GM10248 (cell line): Measurements from ENCODE around the gene PAF1.

ENCODE experiments used
- CTCF ChIA-PET: fragments of 300-600 bp; sonication (Branson Sonifier 250); formaldehyde crosslinking; extraction: SDS; loops from one replicate; lab custom pipeline; 2021; ENCODE audit warnings: antibody characterized with exemption; lab: Yijun Ruan, JAX
- POLR2A ChIA-PET: fragments of 350-650 bp; sonication (Branson Sonifier 250); formaldehyde crosslinking; extraction: SDS; loops from one replicate; lab custom pipeline; 2020; ENCODE audit warnings: antibody characterized with exemption; lab: Yijun Ruan, JAX
- DNase-seq: peaks from one replicate; pipeline ENCODE4 v3.0.0; 2012; ENCODE audit errors: extremely low spot score
- TF ChIP-seq, protein P1 (sequence below): IDR thresholded peaks from 2 replicates; pipeline ENCODE4 v1.5.1; 2012; ENCODE audit warnings: mild to moderate bottlenecking, low read depth; ENCODE audit errors: extremely low read depth, missing control alignments, control extremely low read depth

The PAF1 gene

DNA sequence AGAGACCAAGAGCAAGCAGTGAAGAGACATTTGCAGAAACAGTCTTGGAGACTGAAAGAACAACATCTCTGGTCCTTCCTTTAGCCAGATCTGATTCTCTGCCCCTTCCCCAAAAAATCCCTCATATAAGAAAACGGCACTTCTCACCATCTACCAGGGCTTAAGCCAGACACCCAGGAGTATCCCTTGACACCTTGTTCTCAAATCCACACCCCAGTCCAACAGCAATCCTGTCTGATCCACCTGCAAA, 19.9 kb upstream of the PAF1 start:
- TF ChIP-seq, protein P1, sequence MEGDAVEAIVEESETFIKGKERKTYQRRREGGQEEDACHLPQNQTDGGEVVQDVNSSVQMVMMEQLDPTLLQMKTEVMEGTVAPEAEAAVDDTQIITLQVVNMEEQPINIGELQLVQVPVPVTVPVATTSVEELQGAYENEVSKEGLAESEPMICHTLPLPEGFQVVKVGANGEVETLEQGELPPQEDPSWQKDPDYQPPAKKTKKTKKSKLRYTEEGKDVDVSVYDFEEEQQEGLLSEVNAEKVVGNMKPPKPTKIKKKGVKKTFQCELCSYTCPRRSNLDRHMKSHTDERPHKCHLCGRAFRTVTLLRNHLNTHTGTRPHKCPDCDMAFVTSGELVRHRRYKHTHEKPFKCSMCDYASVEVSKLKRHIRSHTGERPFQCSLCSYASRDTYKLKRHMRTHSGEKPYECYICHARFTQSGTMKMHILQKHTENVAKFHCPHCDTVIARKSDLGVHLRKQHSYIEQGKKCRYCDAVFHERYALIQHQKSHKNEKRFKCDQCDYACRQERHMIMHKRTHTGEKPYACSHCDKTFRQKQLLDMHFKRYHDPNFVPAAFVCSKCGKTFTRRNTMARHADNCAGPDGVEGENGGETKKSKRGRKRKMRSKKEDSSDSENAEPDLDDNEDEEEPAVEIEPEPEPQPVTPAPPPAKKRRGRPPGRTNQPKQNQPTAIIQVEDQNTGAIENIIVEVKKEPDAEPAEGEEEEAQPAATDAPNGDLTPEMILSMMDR, result no peak
- ChIA-PET POLR2A (interaction anchor here (1.4 to 2.3 kb wide), 2 partner anchors 9 to 13 kb away, joined by 17 to 23 read pairs; no protein-coding TSS in a partner anchor), CTCF (interaction anchor here (1.0 to 2.3 kb wide), 7 partner anchors 10 to 123 kb away, joined by 3 to 103 read pairs (median 9); partner anchors contain the start of genes MED29 and PAF1)
- no peak for DNase-seq

DNA sequence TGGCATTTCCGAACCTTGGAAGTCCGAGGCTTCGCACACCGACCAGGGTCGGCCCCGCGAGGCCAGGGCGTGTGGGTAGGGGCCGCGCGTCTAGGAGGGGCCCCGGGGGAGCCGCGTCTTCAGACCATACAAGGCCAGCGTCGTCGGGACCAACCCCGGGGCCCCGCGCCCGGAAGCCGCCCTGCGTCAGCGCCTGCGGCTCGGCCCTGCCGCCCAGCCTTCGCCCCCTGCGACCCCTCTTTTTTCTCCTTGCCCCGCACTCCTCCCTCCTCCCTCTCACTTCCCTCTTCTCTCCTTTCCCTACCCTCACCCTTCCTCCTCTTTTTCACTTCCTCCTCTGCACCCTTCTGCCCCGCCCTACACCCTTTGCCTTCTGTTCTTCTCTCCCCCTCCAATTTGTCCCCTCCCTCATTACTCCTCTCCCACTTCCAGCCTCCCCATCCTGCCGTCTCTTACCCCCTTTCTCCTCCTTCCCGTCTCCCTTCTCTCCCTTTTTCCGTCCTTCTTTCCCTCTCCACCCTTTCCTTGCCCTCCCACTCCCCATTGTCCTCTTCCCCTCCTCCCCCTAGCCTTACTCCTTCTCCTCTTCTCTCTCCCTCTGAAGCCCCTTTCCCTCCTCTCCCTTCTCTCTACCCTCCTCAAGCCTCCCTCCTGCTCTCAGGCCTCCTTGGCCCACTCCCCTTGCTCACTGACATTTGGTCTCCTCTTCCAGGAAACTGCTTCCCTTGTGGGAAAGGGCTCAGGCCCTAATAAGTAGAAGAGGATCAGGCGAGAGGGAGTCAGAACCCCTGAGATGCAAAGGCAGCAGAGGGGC, 19.3 kb upstream of the PAF1 start:
- peak; percentile 70 for DNase-seq
- CTCF ChIA-PET, result no interaction called here
- POLR2A ChIA-PET, result interaction anchor here (1.3 to 2.7 kb wide), 2 partner anchors 19 to 26 kb away, joined by 4 to 15 read pairs; partner anchors contain the start of genes MED29, PAF1 and RPS16

DNA sequence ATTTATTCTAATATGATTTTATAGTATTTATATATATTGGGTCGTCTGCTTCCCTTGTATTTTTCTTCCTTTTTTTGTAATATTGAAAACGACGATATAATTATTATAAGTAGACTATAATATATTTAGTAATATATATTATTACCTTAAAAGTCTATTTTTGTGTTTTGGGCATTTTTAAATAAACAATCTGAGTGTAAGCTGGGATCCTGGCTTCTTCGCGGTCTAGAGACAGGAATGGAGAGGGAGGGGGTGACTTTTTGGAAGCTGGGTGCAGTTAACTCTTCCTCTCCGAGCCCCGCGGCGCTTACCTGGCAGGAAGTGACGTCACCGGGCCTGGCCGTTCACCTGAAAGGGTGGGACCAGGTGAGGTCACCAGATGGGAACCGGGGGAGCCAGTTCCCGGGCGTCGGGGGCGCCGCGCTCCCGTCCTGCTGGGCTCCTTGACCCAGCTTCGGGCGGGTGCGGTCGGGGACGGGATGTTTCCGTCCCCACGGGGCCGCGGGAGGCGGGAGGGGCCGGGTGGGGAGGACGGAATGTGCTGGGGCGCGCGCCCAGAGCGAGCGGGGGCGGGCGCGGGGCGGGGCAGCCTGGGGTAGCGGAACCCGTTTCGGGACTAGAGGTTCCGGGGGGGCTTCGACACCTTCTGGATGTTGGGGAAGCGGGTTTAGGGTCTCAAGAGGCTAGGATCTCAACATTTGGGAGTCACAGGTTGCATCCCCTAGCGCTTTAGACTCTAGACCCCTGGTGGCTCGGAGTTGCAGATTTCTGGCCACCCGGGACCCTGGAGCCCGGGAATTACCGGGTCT, 18.5 kb upstream of the PAF1 start:
- DNase-seq, result no peak
- CTCF ChIA-PET, result interaction anchor here (1.2 to 3.9 kb wide), 2 partner anchors 12 to 19 kb away, joined by 5 to 41 read pairs; partner anchors contain the start of genes MED29 and PAF1
- POLR2A ChIA-PET, result interaction anchor here (0.6 to 3.8 kb wide), 9 partner anchors 12 to 395 kb away, joined by 3 to 49 read pairs (median 4); partner anchors contain the start of genes MED29, PAF1 and RPS16
- TF ChIP-seq, protein P1, result no peak

More for the DNA sequence above, 19.3 kb upstream of the PAF1 start:
- TF ChIP-seq, protein P1, result no peak

DNA sequence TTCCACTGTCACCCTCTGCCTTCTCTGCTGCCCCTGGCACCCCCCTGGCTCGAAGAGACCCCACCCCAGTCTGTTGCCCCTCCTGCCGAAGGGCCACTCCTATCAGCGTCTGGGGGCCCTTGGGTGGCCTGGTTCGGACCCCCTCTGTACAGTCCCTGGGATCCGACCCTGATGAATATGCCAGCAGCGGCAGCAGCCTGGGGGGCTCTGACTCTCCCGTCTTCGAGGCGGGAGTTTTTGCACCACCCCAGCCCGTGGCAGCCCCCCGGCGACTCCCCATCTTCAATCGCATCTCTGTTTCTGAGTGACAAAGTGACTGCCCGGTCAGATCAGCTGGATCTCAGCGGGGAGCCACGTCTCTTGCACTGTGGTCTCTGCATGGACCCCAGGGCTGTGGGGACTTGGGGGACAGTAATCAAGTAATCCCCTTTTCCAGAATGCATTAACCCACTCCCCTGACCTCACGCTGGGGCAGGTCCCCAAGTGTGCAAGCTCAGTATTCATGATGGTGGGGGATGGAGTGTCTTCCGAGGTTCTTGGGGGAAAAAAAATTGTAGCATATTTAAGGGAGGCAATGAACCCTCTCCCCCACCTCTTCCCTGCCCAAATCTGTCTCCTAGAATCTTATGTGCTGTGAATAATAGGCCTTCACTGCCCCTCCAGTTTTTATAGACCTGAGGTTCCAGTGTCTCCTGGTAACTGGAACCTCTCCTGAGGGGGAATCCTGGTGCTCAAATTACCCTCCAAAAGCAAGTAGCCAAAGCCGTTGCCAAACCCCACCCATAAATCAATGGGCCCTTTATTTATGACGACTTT, 17.7 kb upstream of the PAF1 start:
- no peak for DNase-seq
- TF ChIP-seq, protein P1, result no peak
- ChIA-PET CTCF (interaction anchor here (1.2 to 3.9 kb wide), 2 partner anchors 11 to 18 kb away, joined by 5 to 41 read pairs; partner anchors contain the start of genes MED29 and PAF1), POLR2A (interaction anchor here (0.6 to 3.8 kb wide), 11 partner anchors 9 to 396 kb away, joined by 3 to 49 read pairs (median 5); partner anchors contain the start of genes MED29, PAF1 and RPS16)

DNA sequence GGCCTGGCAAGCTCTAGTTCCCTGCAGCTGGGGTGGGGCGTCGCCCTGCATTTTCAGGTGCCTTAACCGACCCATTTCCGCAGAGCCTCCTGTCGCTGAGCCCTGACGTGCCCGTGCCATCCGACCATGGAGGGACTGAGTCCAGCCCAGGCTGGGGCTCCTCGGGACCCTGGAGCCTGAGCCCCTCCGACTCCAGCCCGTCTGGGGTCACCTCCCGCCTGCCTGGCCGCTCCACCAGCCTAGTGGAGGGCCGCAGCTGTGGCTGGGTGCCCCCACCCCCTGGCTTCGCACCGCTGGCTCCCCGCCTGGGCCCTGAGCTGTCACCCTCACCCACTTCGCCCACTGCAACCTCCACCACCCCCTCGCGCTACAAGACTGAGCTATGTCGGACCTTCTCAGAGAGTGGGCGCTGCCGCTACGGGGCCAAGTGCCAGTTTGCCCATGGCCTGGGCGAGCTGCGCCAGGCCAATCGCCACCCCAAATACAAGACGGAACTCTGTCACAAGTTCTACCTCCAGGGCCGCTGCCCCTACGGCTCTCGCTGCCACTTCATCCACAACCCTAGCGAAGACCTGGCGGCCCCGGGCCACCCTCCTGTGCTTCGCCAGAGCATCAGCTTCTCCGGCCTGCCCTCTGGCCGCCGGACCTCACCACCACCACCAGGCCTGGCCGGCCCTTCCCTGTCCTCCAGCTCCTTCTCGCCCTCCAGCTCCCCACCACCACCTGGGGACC, 16.9 kb upstream of the PAF1 start:
- no peak for DNase-seq
- TF ChIP-seq, protein P1, result no peak
- POLR2A ChIA-PET, result interaction anchor here (0.7 to 3.8 kb wide), 8 partner anchors 8 to 78 kb away, joined by 3 to 49 read pairs (median 5); partner anchors contain the start of genes MED29, PAF1 and RPS16
- CTCF ChIA-PET, result interaction anchor here (3.9 kb wide), 1 partner anchor 10 kb away, joined by 41 read pairs; no protein-coding TSS in a partner anchor
